ENCODE results near the gene SPOCK1. TPM values are rescaled to one million over a fixed set of nuclear protein-coding genes. Genes with fewer than 3 reads are reported as not detected.

SPOCK1 gene
- total RNA-seq, 1 donor from 2014 or later, result 28.6 TPM

GRCh38 chr5:137010226-137010625 lies 488.9 kb downstream of the SPOCK1 start:
- TF ChIP-seq, protein P1, sequence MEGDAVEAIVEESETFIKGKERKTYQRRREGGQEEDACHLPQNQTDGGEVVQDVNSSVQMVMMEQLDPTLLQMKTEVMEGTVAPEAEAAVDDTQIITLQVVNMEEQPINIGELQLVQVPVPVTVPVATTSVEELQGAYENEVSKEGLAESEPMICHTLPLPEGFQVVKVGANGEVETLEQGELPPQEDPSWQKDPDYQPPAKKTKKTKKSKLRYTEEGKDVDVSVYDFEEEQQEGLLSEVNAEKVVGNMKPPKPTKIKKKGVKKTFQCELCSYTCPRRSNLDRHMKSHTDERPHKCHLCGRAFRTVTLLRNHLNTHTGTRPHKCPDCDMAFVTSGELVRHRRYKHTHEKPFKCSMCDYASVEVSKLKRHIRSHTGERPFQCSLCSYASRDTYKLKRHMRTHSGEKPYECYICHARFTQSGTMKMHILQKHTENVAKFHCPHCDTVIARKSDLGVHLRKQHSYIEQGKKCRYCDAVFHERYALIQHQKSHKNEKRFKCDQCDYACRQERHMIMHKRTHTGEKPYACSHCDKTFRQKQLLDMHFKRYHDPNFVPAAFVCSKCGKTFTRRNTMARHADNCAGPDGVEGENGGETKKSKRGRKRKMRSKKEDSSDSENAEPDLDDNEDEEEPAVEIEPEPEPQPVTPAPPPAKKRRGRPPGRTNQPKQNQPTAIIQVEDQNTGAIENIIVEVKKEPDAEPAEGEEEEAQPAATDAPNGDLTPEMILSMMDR (IDR thresholded peaks at IDR 0.05; ENCODE audit: borderline replicate concordance), result no peak
- Histone ChIP-seq H3K4me3 (no peak overlapping the region), H3K36me3 (no peaks in the 10 kb centered on the region), H3K9me3 (replicated peaks) (peaks cover 11% of the 10 kb centered on the region), H3K27ac (replicated peaks) (no peak overlapping the region), H3K27me3 (ENCODE audit: low read depth) (no peaks in the 10 kb centered on the region), H3K4me1 (no peaks in the 10 kb centered on the region)
- no peak for DNase-seq
- intact Hi-C loops (cut with micrococcal nuclease), result no loop called here

DNA sequence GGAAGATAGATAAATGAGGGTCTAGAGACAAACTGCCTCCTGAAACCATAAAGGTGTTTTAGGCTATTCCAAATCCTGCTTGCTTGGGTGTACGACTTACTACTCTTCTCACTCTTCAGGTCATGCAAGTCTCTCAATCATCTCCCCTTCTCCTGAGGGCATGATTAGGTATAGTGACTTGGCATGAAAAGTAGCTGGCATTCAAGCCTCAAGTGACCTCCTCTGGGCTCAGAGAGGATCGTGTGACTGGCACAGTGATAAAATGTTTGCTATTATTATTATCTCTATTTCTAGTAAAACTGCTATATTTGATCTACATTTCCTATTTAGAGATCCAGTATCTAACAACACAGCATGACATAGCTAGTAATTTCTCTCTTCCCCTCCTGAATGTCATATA lies 494.8 kb downstream of the SPOCK1 start:
- H3K4me1 ChIP-seq, result peaks cover 18% of the 10 kb centered on the region
- TF ChIP-seq, protein P1 (IDR thresholded peaks at IDR 0.05; ENCODE audit: borderline replicate concordance), result no peak
- no peak overlapping the region for H3K27ac ChIP-seq (replicated peaks)
- H3K36me3 ChIP-seq, result no peaks in the 10 kb centered on the region
- no peak overlapping the region for H3K4me3 ChIP-seq
- DNase-seq, result no peak
- intact Hi-C loops (cut with micrococcal nuclease), result no loop called here
- H3K27me3 ChIP-seq (ENCODE audit: low read depth), result no peaks in the 10 kb centered on the region
- H3K9me3 ChIP-seq (replicated peaks), result peaks cover 13% of the 10 kb centered on the region

DNA sequence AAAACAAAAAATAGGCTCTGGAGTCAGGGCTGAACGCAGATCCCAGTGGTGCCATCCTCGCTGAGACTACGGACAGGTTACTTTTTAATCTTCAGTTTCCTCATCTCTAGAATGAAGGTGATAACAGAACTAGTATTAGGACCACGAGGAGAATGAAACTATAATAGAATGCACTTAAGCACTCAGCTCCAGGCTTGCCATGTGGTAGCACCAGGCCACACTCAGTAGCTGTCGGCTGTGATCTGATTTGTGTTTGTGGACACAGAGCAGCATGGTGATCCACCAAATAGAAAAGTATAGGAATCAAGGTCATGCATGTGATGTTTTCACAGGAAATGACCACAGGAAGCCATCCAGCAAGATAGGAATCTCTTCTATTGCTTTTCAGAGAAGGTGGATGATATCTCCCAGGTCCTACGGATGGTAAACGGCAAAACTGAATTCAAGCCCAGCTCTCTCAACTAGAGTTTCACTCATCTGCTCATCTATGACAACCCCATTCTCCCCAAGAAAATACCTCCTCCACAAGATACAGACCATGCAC lies 498.0 kb downstream of the SPOCK1 start:
- Histone ChIP-seq H3K4me1 (peaks cover 18% of the 10 kb centered on the region), H3K4me3 (no peak overlapping the region), H3K27ac (replicated peaks) (no peak overlapping the region), H3K27me3 (ENCODE audit: low read depth) (no peaks in the 10 kb centered on the region), H3K9me3 (replicated peaks) (peaks cover 11% of the 10 kb centered on the region), H3K36me3 (no peaks in the 10 kb centered on the region)
- DNase-seq, result no peak
- TF ChIP-seq, protein P1 (IDR thresholded peaks at IDR 0.05; ENCODE audit: borderline replicate concordance), result no peak
- intact Hi-C loops (cut with micrococcal nuclease), result no loop called here

GRCh38 chr5:136999787-137000186 lies 499.3 kb downstream of the SPOCK1 start:
- Histone ChIP-seq H3K27ac (replicated peaks) (no peak overlapping the region), H3K27me3 (ENCODE audit: low read depth) (no peaks in the 10 kb centered on the region), H3K4me3 (no peak overlapping the region), H3K9me3 (replicated peaks) (no peaks in the 10 kb centered on the region), H3K4me1 (peaks cover 18% of the 10 kb centered on the region), H3K36me3 (no peaks in the 10 kb centered on the region)
- TF ChIP-seq, protein P1 (IDR thresholded peaks at IDR 0.05; ENCODE audit: borderline replicate concordance), result no peak
- intact Hi-C loops (cut with micrococcal nuclease), result no loop called here
- no peak for DNase-seq

GRCh38 chr5:136998854-136999357 lies 500.2 kb downstream of the SPOCK1 start:
- Histone ChIP-seq H3K9me3 (replicated peaks) (no peaks in the 10 kb centered on the region), H3K4me3 (no peak overlapping the region), H3K27ac (replicated peaks) (no peak overlapping the region), H3K36me3 (no peaks in the 10 kb centered on the region), H3K27me3 (ENCODE audit: low read depth) (no peaks in the 10 kb centered on the region), H3K4me1 (peaks cover 25% of the 10 kb centered on the region)
- TF ChIP-seq, protein P1 (IDR thresholded peaks at IDR 0.05; ENCODE audit: borderline replicate concordance), result no peak
- intact Hi-C loops (cut with micrococcal nuclease), result no loop called here
- DNase-seq, result no peak

All from left ventricle myocardium inferior (tissue), 1 donor.